ENCODE data around the gene RASD2.

RASD2 gene

GRCh38 chr22:35576671-35577070 is 36.0 kb downstream of the RASD2 start:
- DNase-seq (ENCODE audit: low read depth): no peak
- H3K4me3 ChIP-seq (ENCODE audit: low read depth, low read length): no peak overlapping the region

- DNase-seq (ENCODE audit: low read depth): no peak
- H3K4me3 ChIP-seq (ENCODE audit: low read depth, low read length): no peak overlapping the region
Observed at GRCh38 chr22:35577799-35578659, 37.4 kb downstream of the RASD2 start.

- DNase-seq (ENCODE audit: low read depth): no peak
- H3K4me3 ChIP-seq (ENCODE audit: low read depth, low read length): no peak overlapping the region
Observed at GRCh38 chr22:35578836-35579575, 38.4 kb downstream of the RASD2 start.

- DNase-seq (ENCODE audit: low read depth): no peak
- no peak overlapping the region for H3K4me3 ChIP-seq (ENCODE audit: low read depth, low read length)
Observed at GRCh38 chr22:35580351-35581022, 39.9 kb downstream of the RASD2 start.

GRCh38 chr22:35581023-35581413 is 40.4 kb downstream of the RASD2 start:
- H3K4me3 ChIP-seq (ENCODE audit: low read depth, low read length): no peak overlapping the region
- DNase-seq (ENCODE audit: low read depth): no peak

GRCh38 chr22:35582218-35582860 is 41.7 kb downstream of the RASD2 start:
- DNase-seq (ENCODE audit: low read depth): no peak
- H3K4me3 ChIP-seq (ENCODE audit: low read depth, low read length): no peak overlapping the region

GRCh38 chr22:35582861-35583670 is 42.4 kb downstream of the RASD2 start:
- no peak for DNase-seq (ENCODE audit: low read depth)
- H3K4me3 ChIP-seq (ENCODE audit: low read depth, low read length): no peak overlapping the region

- H3K4me3 ChIP-seq (ENCODE audit: low read depth, low read length): no peak overlapping the region
- DNase-seq (ENCODE audit: low read depth): no peak
Observed at GRCh38 chr22:35586771-35587170, 46.1 kb downstream of the RASD2 start.

GRCh38 chr22:35587447-35587870 is 46.8 kb downstream of the RASD2 start:
- H3K4me3 ChIP-seq (ENCODE audit: low read depth, low read length): no peak overlapping the region
- DNase-seq (ENCODE audit: low read depth): no peak

- no peak for DNase-seq (ENCODE audit: low read depth)
- no peak overlapping the region for H3K4me3 ChIP-seq (ENCODE audit: low read depth, low read length)
Observed at GRCh38 chr22:35587896-35588295, 47.3 kb downstream of the RASD2 start.

GRCh38 chr22:35589071-35589755 is 48.6 kb downstream of the RASD2 start:
- peak; percentile 16 for DNase-seq (ENCODE audit: low read depth)
- no peak overlapping the region for H3K4me3 ChIP-seq (ENCODE audit: low read depth, low read length)

GRCh38 chr22:35589756-35590093 is 49.1 kb downstream of the RASD2 start:
- H3K4me3 ChIP-seq (ENCODE audit: low read depth, low read length): no peak overlapping the region
- no peak for DNase-seq (ENCODE audit: low read depth)

- no peak for DNase-seq (ENCODE audit: low read depth)
- no peak overlapping the region for H3K4me3 ChIP-seq (ENCODE audit: low read depth, low read length)
Observed at GRCh38 chr22:35590634-35591295, 50.1 kb downstream of the RASD2 start.

GRCh38 chr22:35591714-35592417 is 51.2 kb downstream of the RASD2 start:
- H3K4me3 ChIP-seq (ENCODE audit: low read depth, low read length): no peak overlapping the region
- no peak for DNase-seq (ENCODE audit: low read depth)

- no peak for DNase-seq (ENCODE audit: low read depth)
Observed at GRCh38 chr22:35592418-35592967, 51.9 kb downstream of the RASD2 start.

GRCh38 chr22:35593071-35593890 is 52.6 kb downstream of the RASD2 start:
- no peak for DNase-seq (ENCODE audit: low read depth)
- H3K4me3 ChIP-seq (ENCODE audit: low read depth, low read length): no peak overlapping the region

More at GRCh38 chr22:35592418-35592967, 51.9 kb downstream of the RASD2 start:
- no peak overlapping the region for H3K4me3 ChIP-seq (ENCODE audit: low read depth, low read length)
